Tibial artery (tissue), 4 donors: ENCODE measurements around the gene CHCHD4.
"Not testable (repeated sequence)": the region's sequence is repeated elsewhere in the genome, so short reads cannot be mapped to it uniquely, and the experiment has no call there.

Experiments
- DNase-seq, 2 donors: peaks; one replicate each; pipeline ENCODE4 v3.0.0-alpha.2; 2019
- H3K27ac ChIP-seq, 2 donors: fragments of 200-600 bp; sonication (generic) in 1 of 2; 1 replicate in 1 of 2; 2 replicates in 1 of 2; pipeline ENCODE4 v1.5.1; 2018 to 2019; ENCODE audit warnings: mild to moderate bottlenecking in 1 of 2
- H3K27me3 ChIP-seq, 2 donors: fragments of 200-600 bp; sonication (generic) in 1 of 2; one replicate each; pipeline versions ENCODE4 v1.5.1 to v1.6.0; 2016 to 2019
- H3K36me3 ChIP-seq, 3 donors: fragments of 200-600 bp; sonication (generic) in 2 of 3; one replicate each; pipeline ENCODE4 v1.5.1; 2016 to 2019; ENCODE audit warnings: mild to moderate bottlenecking in 2 of 3
- H3K4me1 ChIP-seq, 4 donors: fragments of 200-600 bp; sonication (generic) in 2 of 4; 1 replicate in 3 of 4; 2 replicates in 1 of 4; pipeline ENCODE4 v1.5.1; 2016 to 2019
- H3K4me3 ChIP-seq, 2 donors: fragments of 200-600 bp; sonication (generic) in 1 of 2; 1 replicate in 1 of 2; 2 replicates in 1 of 2; pipeline ENCODE4 v1.5.1; 2018 to 2019; ENCODE audit warnings: mild to moderate bottlenecking in 2 of 2
- H3K9me3 ChIP-seq, 3 donors: fragments of 200-600 bp; sonication (generic) in 1 of 3; one replicate each; pipeline ENCODE4 v1.5.1; 2016 to 2019
- intact Hi-C: fragments of 100-400 bp; cut with DNase I; formaldehyde crosslinking; loops from one replicate; pipeline ENCODE4 v1.15.0; 2023; ENCODE audit warnings: low total_unique reads
- TF ChIP-seq, protein P1 (sequence below), 2 experiments: fragments of 200-600 bp in 1 of 2; fragments of 450-650 bp in 1 of 2; IDR thresholded peaks; one replicate each; pipeline ENCODE4 v1.5.1; 2017 to 2019; ENCODE audit warnings: antibody characterized with exemption in 2 of 2, mild to moderate bottlenecking in 1 of 2, moderate library complexity in 1 of 2

The CHCHD4 gene

DNA sequence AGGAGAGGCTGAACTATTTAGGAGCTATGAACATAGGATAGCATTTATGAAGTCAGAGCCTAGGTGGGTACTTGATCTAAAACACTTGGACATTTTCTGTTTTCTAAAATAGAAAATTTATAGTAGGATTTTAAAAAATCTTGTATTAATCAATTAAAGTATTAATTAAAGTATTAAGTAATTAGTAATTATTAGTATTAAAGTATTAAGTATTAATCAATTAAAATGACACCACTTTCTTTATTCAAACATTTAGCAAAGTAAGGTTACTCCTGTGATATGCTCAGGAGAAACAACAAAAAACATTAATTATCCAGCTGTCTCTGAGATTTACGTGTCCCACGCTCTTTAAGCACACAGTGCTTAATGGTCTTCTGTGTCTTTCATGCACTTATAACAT lies 32.2 kb downstream of the CHCHD4 start:
- Histone ChIP-seq H3K4me3 (no peak overlapping the region), H3K27ac (no peak overlapping the region), H3K9me3 (peaks cover 0 to 11% (median under 1%) of the 10 kb centered on the region in 3 donors), H3K36me3 (no peaks in the 10 kb centered on the region), H3K27me3 (no peaks in the 10 kb centered on the region), H3K4me1 (no peaks in the 10 kb centered on the region)
- intact Hi-C loops, result no loop called here
- TF ChIP-seq, protein P1, sequence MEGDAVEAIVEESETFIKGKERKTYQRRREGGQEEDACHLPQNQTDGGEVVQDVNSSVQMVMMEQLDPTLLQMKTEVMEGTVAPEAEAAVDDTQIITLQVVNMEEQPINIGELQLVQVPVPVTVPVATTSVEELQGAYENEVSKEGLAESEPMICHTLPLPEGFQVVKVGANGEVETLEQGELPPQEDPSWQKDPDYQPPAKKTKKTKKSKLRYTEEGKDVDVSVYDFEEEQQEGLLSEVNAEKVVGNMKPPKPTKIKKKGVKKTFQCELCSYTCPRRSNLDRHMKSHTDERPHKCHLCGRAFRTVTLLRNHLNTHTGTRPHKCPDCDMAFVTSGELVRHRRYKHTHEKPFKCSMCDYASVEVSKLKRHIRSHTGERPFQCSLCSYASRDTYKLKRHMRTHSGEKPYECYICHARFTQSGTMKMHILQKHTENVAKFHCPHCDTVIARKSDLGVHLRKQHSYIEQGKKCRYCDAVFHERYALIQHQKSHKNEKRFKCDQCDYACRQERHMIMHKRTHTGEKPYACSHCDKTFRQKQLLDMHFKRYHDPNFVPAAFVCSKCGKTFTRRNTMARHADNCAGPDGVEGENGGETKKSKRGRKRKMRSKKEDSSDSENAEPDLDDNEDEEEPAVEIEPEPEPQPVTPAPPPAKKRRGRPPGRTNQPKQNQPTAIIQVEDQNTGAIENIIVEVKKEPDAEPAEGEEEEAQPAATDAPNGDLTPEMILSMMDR (IDR thresholded peaks at IDR 0.05), result no peak
- no peak for DNase-seq

DNA sequence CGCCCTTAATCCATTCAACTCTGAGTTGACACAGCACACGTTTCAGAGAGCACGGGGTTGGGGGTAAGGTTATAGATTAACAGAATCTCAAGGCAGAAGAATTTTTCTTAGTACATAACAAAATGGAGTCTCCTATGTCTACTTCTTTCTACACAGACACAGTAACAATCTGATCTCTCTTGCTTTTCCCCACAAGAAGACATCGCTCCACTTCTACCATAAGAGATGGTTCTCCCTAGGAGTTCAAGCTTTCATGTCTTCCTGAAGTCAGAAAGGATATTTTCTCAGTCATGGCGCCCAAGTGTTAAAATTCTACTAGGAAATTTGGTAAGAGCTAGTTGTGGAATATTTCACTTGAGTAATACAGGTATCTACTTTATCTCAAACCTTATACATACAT lies 32.7 kb downstream of the CHCHD4 start:
- H3K4me1 ChIP-seq, DNase-seq, intact Hi-C loops, H3K27ac ChIP-seq, H3K27me3 ChIP-seq, H3K4me3 ChIP-seq, H3K36me3 ChIP-seq: not testable (repeated sequence)
- H3K9me3 ChIP-seq, result peaks cover 0 to 11% (median 0%) of the 10 kb centered on the region in 3 donors

DNA sequence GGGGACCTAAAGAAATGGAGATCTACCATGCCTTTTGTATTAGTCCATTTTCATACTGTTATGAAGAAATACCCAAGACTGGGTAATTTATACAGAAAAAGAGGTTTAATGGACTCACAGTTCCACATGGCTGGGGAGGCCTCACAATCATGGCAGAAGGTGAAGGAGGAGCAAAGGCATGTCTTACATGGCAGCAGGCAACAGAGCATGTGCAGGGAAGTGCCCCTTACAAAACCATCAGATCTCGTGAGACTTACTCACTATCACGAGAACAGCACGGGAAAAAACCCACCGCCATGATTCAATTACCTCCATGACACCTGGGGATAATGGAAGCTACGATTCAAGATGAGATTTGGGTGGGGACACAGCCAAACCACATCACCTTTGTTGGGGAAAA lies 37.2 kb downstream of the CHCHD4 start:
- H3K9me3 ChIP-seq, result peaks cover 0 to 11% (median 0%) of the 10 kb centered on the region in 3 donors
- DNase-seq, H3K27me3 ChIP-seq, H3K4me3 ChIP-seq, intact Hi-C loops, H3K4me1 ChIP-seq, H3K27ac ChIP-seq, H3K36me3 ChIP-seq: not testable (repeated sequence)

DNA sequence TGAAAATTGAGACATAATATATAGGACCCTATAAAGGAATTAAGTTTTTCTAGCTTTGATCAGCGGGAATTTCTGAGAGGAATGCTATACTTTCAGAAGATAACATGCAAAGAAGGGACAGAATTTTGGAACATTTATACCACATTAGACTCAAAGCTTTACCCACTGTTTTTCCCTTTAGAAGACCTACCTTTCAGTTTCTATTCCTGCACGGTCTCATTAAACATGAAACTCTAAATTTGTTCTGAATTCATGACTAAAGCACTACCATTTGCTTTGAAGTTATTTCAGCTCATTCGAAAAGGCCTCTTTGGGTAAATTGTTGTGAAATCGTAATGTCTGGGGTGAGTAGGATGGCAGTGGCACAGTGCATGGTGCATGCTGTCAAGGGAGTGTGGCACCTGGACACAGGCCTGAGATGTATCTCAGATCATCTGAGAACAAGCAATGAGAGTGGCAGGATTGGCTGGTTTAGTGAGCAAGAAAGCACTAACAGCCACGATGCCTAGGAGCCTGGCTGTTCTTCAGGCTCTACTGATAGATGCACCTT lies 42.5 kb downstream of the CHCHD4 start:
- intact Hi-C loops, result no loop called here
- H3K36me3 ChIP-seq, result no peaks in the 10 kb centered on the region

DNA sequence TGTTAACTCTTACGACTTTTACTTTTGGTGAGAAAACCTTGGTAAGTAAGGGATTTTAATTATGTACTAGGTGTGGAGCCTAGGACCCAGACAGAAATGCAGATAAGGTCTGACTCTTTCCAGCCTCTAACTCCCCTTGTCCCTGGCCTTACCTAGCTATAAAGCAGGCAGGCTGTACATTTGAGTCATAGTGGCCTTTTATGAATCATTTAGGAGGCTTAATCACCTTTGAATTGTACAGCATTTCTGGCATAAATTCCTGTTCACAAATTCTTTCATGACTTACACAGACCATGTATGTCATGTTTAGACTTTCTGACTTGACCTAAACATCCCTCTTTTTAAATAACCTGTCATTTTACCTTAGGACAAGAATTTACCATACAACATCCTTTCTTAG lies 47.4 kb downstream of the CHCHD4 start:
- Histone ChIP-seq H3K27me3 (no peaks in the 10 kb centered on the region), H3K4me1 (peaks cover 0 to 6% (median 0%) of the 10 kb centered on the region in 4 donors), H3K9me3 (no peaks in the 10 kb centered on the region), H3K27ac (no peak overlapping the region), H3K36me3 (no peaks in the 10 kb centered on the region), H3K4me3 (no peak overlapping the region)
- intact Hi-C loops, result no loop called here
- DNase-seq, result no peak
- TF ChIP-seq, protein P1 (IDR thresholded peaks at IDR 0.05), result no peak

More for the DNA sequence above, 42.5 kb downstream of the CHCHD4 start:
- Histone ChIP-seq H3K27me3 (no peaks in the 10 kb centered on the region), H3K9me3 (no peaks in the 10 kb centered on the region), H3K27ac (no peak overlapping the region), H3K4me3 (no peak overlapping the region), H3K4me1 (peaks cover 0 to 6% (median 0%) of the 10 kb centered on the region in 4 donors)
- TF ChIP-seq, protein P1 (IDR thresholded peaks at IDR 0.05), result no peak
- no peak for DNase-seq

DNA sequence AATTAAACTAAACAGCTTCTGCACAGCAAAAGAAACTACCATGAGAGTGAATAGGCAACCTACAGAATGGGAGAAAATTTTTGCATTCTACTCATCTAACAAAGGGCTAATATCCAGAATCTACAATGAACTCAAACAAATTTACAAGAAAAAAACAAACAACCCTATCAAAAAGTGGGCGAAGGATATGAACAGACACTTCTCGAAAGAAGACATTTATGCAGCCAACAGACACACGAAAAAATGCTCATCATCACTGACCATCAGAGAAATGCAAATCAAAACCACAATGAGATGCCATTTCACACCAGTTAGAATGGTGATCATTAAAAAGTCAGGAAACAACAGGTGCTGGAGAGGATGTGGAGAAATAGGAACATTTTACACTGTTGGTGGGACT lies 49.4 kb downstream of the CHCHD4 start:
- H3K9me3 ChIP-seq, H3K36me3 ChIP-seq, H3K4me3 ChIP-seq, H3K4me1 ChIP-seq, H3K27me3 ChIP-seq, DNase-seq, intact Hi-C loops, H3K27ac ChIP-seq: not testable (repeated sequence)

DNA sequence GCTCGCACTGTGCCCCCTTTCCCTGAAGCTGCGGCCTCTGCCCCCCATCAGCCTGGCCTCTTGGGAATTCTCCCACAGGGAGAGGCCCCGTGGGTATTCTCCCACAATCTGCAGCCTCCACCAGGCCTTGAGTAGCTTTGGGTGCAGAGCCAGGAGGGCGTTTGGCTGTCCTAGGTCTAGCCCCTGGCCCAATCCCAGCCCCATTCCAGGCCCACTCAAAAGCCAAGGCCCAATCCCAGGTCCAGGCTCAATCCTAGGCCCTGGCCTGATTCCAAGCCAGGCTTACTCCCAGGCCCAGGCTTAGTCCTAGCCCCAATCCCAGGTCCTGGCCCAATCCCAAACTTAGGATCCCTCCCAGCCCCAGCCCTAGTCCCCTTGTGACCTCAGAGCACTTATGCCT lies 59.8 kb downstream of the CHCHD4 start:
- intact Hi-C loops, result no loop called here
- Histone ChIP-seq H3K9me3 (no peaks in the 10 kb centered on the region), H3K36me3 (no peaks in the 10 kb centered on the region), H3K4me1 (no peaks in the 10 kb centered on the region), H3K4me3 (no peak overlapping the region), H3K27me3 (no peaks in the 10 kb centered on the region), H3K27ac (no peak overlapping the region)
- TF ChIP-seq, protein P1 (IDR thresholded peaks at IDR 0.05), result no peak
- DNase-seq, result no peak
